Activated effector memory CD4-positive, alpha-beta T cell treated with anti-CD3 and anti-CD28 coated beads, Interleukin-2, amount 50 U/mL, for 16 hours (primary cell): Measurements from ENCODE around the gene AANAT.
A peak's percentile ranks its signal among the peaks of the same experiment; 100 is the strongest.

Source experiments
- DNase-seq: peaks from one replicate; pipeline ENCODE4 v3.0.0-alpha.2; 2020

The AANAT gene

DNA sequence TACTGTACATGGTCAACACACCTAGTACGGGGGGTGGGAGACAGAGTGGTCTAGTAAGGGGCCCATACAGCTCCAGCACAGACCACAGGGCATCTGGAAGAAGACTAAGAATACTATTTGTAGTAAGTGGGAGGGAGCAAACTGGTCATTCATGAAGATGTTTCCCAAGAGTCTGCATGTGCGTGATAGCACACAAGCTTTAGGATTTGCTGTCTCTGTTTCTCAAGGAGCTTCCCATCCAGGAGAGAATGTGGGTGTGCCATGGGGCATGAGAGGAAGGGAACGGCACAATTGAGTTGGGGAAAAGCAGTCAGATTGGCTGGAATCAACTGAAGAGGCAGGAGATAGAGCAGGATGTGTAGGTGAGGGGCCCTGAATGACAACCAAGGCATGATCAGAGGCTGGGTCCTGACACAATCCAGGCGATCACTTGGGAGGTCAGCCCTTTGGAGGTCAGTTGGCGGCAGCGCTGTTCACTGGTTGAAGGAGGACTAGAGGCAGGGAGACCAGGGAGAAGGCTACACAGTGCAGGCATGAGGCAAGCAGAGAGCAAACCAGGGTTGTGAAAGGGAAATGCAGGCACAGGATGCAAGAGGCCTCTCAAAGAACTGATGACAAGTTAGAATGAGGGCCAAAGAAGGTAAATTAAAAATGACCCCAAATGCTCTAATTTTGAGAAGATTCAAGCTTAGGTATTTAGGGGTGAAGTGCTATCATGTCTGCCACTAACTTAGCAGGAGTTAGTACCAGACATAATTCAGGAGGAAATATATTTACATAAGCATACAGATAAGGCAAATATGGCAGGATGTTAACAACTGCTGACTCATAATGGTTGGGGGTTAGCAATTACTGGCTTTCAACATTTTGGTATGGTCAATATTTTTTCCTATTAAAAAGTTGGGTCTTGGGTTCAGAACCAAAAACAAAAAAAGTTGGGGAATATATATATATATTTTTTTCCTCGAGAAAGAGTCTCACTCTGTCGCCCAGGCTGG, 24.8 kb upstream of the AANAT start:
- DNase-seq: no peak

DNA sequence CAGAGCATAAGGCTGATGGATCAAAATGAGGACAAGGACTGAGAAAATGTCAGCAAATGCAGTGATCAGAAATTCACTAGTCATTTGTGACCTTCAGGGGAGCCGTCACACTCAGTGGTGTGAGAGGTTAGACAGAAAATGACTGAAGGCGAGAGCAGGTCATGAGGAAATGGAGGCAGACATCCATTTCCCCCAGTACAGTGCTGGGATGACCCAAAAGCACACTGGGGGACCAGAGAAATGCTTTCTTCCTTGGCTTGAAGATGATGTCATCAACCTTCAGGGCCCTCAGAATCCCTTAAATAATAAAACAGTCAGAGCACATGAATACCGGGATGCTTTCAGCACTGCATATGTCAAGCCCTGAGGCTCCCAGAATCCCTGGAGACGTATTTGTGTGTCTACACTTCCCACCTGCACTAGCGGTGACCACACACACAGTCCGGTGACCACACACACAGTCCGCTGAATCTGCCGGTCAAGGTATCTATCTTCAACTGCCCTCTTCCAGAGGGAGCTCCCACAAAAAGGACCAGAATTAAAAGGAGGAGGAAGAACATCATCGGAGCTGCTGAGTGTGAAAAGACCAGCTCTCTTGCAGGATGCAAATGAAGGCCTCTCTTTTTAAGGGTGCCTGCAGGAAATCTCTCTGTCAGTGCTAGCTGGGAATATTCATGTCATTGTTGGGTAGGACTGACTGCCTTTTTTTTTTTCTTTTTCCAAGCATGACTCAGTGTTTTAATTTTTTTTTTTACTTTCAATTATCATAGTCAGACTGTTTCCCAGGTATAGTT, 22.7 kb upstream of the AANAT start:
- DNase-seq: no peak

DNA sequence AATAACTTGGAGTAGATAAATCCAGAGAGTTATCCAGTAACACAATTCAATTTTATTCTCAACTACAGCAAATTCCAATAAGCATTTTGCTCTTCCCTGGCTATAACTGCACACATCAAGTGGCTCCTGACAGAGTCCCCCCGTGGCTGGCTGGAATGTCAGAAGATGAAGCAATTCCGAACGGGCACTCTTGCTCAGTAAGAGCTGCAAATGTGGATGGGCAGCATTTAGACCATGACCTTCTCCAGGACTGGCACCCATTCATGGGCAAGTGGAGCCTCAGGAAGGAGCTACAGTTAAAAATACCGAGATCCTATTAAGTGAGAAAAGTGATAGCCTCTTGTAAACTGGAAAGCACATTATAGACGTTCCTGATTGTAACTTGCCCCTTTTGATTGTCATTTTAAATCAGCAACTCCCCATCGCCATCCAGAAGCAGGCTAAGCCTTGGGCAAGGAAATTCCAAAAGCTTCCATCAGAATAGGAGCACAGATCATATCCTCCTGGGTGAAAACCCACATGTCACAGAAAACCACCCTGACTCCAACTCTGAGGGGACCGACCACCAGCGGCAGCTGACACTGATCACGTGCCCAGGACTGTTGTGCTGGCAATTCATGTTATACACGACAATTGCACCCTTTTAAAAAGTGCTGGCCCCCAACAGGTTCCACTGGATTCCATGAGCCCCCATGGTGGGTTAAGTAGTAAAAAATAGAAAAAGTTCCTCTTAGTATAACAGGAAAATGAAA, 21.5 kb upstream of the AANAT start:
- DNase-seq: no peak

GRCh38 chr17:76446449-76447231, 20.8 kb upstream of the AANAT start:
- DNase-seq: no peak

DNA sequence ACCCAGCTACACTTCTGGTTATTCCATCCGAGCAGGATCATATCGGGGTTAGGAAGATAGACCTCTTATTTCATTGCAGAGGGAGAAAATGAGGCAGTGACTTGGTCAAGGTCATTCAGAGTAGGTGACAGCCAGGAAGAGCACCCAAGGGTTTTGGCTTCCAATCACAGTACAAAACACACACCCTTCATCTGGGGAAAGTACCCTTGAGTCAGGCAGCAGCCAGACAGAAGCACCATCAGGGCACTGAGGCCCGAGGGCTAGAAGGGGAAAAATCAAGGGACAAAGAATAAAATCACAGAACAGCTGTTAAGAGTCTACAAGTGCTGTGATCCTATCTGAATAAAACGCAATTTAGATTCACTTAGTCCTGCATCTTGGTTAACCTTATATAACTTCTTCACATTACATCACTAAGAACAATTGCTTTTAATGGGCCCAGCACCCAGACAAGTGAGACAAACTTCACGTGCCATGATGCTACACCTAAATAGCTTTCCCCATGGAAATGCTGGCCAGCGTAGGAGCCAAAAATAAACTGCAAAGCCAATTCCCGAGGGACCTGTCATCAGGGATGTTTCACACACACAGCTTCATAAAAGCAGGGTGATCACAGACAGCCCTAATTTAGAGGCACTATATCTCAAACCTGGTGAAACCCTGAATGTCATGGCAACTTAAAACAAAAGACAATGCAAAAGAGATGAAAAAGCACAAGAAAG, 19.3 kb upstream of the AANAT start:
- no peak for DNase-seq

DNA sequence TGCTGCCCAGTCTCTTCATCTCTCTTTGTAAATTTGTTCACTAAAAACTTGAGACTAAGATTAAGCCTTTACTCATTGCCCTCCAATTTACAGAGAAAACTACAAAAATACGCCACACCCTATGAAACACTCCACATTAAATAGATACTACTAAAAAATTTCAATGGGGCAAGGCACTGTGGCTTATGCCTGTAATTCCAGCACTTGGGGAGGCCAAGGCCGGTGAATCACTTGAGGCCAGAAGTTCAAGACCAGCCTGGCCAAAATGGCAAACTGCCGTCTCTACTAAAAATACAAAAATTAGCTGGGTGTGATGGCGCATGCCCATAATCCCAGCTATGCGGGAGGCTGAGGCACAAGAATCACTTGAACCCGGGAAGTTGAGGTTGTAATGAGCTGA, 18.3 kb upstream of the AANAT start:
- no peak for DNase-seq

- no peak for DNase-seq
These were observed 15.9 kb upstream of the AANAT start for GRCh38 chr17:76451506-76451905.

DNA sequence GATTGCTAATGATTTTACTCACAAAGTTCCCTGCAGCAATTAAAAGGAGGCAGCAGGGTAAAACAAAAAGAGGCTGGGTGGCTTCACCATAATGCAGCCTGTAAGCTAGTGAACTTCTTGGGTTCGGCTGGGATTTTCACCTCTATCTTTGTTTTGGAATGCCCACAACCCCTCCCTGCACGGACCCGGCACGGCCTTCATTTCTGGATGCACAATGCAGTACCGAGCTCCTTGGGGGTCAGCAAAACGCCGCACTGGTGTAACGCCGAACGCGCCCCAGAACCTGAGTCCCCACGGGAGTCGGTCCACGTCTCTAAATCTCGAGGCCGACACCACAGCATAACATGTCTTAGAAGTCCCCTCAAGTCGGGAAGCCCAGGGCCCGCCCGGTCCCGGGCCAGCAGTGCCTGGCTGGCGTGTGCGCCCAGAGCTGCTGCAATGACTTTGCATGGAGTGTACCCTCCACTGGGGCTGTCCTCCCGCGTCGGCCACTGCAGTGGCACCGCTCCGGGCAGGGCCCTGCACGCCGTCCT, 15.2 kb upstream of the AANAT start:
- DNase-seq: peak; percentile 66

DNA sequence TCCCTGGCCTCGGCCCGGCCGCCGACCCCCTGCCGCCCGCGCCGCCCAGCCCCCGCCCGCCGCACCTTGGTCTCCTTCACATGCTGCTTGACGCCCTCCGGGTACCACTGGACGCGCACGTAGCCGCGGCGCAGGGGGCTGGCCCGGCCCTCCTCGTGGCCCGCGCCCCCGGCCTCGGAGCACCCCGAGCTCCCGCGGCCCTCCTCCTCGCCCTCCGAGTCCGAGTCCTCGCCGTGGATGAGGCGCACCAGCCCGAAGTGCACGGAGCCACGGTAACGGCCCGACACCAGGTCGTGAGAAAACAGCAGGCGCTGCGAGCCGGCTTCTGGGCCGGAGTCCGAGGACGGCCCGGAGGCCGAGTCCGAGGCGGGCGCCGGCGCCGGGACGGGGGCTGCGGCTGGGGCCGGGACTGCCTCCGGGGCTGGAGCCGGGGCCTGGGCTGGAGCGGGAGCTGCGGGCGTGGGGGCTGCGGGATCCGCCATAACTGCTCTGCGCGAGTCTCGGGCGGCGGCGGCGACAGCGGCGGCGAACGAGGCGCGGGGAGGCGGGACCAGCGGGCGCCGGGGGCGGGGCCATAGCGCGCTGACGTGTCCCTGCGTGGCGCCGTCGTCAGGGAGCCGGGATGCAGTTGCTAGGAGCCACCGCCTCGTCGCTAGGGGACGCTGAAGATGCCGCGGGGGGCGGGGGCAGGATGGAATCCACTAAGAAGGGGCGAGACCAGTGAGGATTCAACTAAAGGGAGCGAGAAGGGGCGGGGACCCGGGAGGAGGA, 14.6 kb upstream of the AANAT start, which contains the start of gene UBE2O:
Gene UBE2O, minus strand, starts transcription at position 493 of the 771 bp plus-strand sequence. Its CDS starts 11 bp downstream, at position 482.
- peak; percentile 97 for DNase-seq

GRCh38 chr17:76453431-76453743, 14.0 kb upstream of the AANAT start:
- DNase-seq: no peak

GRCh38 chr17:76458580-76459490, 8.6 kb upstream of the AANAT start:
- no peak for DNase-seq

DNA sequence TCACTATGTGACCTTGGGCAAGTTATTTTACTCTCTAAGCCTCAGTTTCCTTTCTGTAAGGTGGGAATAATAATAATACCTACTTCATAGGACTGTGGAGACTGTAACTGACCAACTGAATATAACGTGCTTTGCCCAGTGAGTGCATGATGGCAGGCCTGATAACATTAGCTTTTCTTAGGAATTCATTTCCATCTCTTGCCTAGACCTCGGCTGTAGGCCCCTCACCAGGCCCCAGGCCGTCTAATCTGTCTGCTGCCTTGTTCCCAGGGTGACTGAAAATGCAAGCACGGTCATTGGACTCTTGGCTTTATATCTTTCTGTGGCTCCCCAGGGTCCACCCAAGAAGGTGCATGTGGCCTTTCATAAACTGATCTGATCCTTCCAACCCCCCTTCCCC, 7.7 kb upstream of the AANAT start:
- DNase-seq: no peak

GRCh38 chr17:76461765-76462555, 5.4 kb upstream of the AANAT start:
- DNase-seq: no peak

DNA sequence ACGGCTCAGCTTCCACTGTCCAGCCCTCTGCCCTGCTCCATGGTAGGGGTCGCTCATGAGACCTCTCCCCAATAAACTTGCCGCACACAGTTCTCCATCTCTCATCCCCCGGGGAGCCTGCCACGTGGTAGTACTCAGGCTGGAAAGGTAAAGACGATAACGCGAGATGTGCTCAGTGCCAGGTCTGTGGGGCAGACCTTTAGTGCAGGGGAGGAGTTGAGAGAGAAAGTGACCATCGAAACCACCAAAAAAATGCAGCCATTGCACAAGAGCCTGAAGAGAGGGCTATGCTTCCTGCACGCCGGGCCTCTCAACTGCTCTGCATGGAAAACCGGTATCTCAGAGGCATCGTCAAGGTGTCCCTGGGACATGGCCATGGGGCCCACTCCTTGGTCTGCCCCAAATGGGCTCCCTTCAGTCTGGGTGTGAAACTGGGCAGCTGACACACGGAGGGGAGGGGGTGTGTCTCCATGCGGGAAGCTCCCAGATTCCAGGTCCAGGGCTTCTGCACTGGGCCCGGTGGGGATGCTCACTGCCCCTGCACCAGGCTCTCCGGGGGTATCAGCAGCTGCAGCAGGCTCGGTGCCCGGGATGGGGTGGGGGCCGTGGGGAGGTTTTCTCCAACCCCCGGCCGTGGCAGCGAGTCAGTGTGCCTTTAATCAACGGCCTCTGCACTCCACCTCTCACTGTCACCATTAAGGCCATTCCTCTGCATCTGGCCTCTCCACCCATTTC, 4.7 kb upstream of the AANAT start:
- no peak for DNase-seq

DNA sequence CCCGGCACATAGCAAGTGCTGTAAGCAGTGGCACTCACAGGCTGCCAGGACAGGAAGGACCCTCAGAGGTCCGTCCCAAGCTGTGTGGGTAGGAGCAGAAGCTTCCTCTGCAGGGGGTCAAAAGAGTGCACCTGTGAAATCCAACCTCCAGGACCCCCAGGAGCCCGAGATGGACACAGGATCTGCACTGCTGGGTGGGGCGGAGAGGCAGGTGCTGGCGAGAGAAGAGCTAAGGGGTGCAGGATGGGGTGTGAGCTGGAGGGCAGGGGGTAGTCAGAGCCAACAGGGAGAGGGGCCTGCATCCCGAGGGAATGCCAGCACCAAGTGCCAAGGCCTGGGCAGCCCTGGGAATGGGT, 650 bp upstream of the AANAT start:
- no peak for DNase-seq

GRCh38 chr17:76467809-76468633, 618 bp downstream of the AANAT start:
- DNase-seq: no peak

DNA sequence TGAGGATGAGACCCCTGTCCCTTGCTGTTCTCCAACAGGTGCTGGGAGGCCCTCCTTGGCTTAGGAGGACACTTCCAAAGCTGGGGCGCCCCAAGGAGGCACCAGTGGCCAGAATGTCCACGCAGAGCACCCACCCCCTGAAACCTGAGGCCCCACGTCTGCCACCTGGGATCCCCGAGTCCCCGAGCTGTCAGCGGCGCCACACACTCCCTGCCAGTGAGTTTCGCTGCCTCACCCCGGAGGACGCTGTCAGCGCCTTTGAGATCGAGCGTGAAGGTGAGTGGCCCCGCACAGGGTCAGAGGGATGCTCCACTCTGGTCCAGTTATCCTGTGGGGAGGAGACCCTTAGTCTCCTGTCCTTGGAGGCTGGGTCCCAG, 1.2 kb downstream of the AANAT start:
- no peak for DNase-seq
